HG02981 (cell line): Measurements from ENCODE around the gene ETNPPL.

ENCODE experiments used
- ATAC-seq: cut with Tn5 transposase; IDR thresholded peaks from one replicate; pipeline ENCODE4 v1.9.1; 2021; ENCODE audit warnings: mild to moderate bottlenecking, moderate library complexity; ENCODE audit not compliant: unreplicated experiment

The ETNPPL gene

GRCh38 chr4:108702960-108703359 is 59.9 kb downstream of the ETNPPL start:
- ATAC-seq: no peak

DNA sequence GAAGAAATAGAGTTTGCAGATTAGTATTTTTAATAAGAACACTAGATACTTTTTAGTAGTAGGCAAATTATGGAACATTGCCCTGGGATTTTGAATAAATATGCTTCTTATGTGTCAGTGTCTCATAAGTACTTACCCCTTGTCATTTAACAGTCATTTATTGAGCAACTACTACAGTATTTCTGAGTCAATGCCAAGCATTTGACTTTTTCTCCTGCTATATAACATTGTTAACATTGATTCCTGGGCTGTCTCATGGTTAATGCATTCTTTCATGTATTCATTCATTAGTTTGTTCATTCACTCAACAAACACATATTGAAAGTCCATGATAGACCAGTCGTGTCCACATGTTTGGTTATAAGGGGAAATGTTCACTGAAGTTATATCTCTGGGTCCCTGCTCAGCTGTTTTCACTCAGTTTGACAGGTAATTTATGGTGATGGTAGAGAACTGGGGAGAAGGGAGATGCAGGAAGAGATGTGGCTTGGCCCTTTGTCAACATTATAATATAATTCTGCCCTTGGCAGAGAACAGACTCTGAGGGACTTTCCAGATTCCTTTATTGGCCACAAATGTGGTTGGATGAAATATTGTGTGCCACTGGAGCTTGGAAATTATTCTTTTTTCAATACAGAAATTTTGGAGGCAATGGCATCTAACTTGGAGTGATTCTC is 62.6 kb downstream of the ETNPPL start:
- ATAC-seq: no peak

DNA sequence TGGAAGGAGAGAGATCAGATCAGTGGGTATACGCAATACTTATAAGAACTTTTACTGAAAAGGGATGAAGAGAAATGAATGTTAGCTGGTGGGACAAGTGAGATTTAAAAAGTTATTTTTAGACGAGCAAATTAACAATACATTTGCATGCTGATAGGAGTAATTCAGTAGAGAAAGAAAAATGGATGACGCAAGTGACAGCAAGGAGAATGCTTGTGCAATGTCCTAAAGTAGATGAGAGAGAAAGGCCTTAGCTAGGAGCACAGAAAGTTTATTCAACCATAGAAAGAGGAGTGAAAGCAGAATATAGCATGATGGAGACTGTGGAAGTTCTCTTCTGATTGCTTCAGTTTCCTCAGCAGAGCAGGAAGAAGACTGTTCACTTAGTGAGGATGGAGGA is 66.7 kb downstream of the ETNPPL start:
- no peak for ATAC-seq

DNA sequence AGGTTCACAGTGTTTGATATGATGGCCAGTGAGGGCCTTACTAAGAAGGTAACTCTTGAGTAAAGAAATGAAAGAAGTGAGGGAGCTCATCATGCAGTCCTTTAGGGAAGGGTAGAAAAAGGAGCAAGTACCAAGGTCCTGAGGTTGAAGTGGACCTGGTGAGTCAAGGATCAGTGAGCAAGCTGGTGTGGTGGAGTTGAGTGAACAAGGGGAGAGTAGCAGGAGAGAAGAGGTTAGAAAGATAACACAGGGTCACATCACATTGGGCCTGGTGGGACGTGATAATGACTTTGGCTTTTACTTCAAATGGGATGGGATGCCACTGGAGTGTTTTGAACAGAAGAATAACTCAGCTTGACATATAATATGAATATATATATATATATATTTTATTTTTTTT is 67.8 kb downstream of the ETNPPL start:
- ATAC-seq: no peak

GRCh38 chr4:108694423-108694822 is 68.4 kb downstream of the ETNPPL start:
- no peak for ATAC-seq

- ATAC-seq: no peak
Observed at GRCh38 chr4:108693819-108694218, 69.0 kb downstream of the ETNPPL start.

DNA sequence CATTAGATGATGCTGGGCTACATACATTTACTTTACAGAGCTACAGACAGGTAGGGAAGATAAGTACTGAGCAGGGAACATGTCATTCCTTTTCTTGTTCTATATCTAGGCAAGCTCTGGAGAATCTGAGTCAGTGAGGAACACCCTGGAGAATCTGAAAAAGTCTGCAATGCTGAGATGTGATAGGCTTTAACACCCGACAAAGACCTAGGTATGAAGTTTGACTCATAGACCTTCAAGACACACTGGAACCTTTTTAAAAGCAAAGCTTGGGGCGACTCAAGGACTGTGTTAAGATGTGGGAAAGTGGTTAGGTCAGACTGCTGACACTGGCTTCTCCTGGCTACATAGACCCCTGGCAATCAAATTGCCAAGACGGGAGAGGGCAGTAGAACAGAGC is 69.6 kb downstream of the ETNPPL start:
- ATAC-seq: no peak
